Erythroblast (primary cell): Measurements from ENCODE around the gene SYT5.

Source experiments
- GATA1 ChIP-seq: IDR thresholded peaks from 2 replicates; pipeline ENCODE4 v1.6.1; 2011; ENCODE audit warnings: low read depth, mild to moderate bottlenecking, control low read depth, low read length, moderate library complexity
- POLR2A ChIP-seq: IDR thresholded peaks from 2 replicates; pipeline ENCODE4 v1.6.1; 2011; ENCODE audit warnings: mild to moderate bottlenecking, low read length

DNA sequence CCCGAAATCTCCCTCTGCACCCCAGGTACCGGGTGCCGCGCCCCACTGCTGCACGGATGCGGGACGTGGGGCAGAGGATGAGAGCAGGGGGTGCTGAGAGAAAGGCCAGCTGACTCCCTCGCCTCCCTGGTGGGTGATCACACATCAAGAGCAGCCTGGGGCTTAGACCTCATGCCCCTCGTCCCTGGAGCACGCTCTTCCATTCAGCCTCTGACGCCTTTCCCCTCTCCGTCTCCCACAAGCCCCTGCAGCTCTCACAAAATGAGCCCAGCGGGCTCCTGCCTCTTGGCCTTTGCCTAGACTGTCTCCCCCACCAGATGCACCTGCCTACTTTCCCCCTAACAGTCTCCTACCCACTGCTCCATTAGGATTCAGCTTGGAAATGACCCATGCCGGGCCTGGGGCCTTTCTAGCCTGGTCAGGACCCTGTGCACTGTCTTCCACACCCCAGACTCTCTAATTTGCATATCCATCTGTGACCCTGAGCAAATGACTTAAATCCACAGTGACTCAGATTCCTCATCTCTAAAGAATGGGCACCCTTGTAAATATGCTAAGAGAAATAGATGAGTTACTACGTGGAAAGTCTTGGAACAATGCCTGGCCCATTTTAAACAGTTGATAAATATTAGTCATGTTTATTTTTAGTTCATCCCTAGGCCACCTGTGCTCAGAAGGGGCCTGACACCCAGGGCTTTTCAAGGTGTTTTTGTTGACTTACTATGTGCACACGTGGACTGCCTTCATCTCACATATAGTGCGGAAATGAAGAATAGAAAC is 29.8 kb upstream of the SYT5 start:
- TF ChIP-seq POLR2A, result no peak
- TF ChIP-seq GATA1, result no peak
